ENCODE data around the gene ZNF805. TPM values are rescaled to one million over a fixed set of nuclear protein-coding genes. Genes with fewer than 3 reads are reported as not detected.

ZNF805 gene
- total RNA-seq, 1 experiment from 2014 or later, result 13.5 TPM

GRCh38 chr19:57245066-57245465 is 4.6 kb downstream of the ZNF805 start:
- Histone ChIP-seq H3K79me2 (ENCODE audit: low read depth) (peaks cover 32% of the 10 kb centered on the region), H4K20me1 (ENCODE audit: insufficient read depth) (no peaks in the 10 kb centered on the region), H3F3A (ENCODE audit: insufficient read depth, low read depth) (no peaks in the 10 kb centered on the region; the same call in 1 of the 2 replicates), H3K27me3 (ENCODE audit: insufficient read depth, low read depth) (no peaks in the 10 kb centered on the region), H2AFZ (no peak overlapping the region), H3K4me1 (replicated peaks; ENCODE audit: insufficient read depth) (peaks cover 14% of the 10 kb centered on the region; the same call in 1 of the 2 replicates), H3K4me2 (no peak overlapping the region), H3K36me3 (ENCODE audit: low read depth) (peaks cover 17% of the 10 kb centered on the region; the same call in 1 of the 2 replicates), H3K27ac (no peak overlapping the region), H3K9me3 (ENCODE audit: insufficient read depth, low read depth) (no peaks in the 10 kb centered on the region), H3K4me3 (no peak overlapping the region), H3K9me2 (ENCODE audit: insufficient read depth) (no peaks in the 10 kb centered on the region)
- POLR2A ChIA-PET (ENCODE audit: unreplicated experiment), result interaction anchor here (0.6 to 0.9 kb wide), 2 partner anchors 880 to 1647 kb away, joined by 3 to 5 read pairs; no protein-coding TSS in a partner anchor
- CTCF ChIA-PET, result no interaction called here
- TF ChIP-seq EZH2 (IDR thresholded peaks at IDR 0.05; ENCODE audit: low read depth) (no peak), CTCF (conservative IDR thresholded peaks at IDR 0.05) (no peak)
- no peak for DNase-seq
- intact Hi-C loops (cut with micrococcal nuclease; ENCODE audit: unreplicated experiment), result no loop called here
- no TSS peak for BruUV-seq (replicated peaks)

DNA sequence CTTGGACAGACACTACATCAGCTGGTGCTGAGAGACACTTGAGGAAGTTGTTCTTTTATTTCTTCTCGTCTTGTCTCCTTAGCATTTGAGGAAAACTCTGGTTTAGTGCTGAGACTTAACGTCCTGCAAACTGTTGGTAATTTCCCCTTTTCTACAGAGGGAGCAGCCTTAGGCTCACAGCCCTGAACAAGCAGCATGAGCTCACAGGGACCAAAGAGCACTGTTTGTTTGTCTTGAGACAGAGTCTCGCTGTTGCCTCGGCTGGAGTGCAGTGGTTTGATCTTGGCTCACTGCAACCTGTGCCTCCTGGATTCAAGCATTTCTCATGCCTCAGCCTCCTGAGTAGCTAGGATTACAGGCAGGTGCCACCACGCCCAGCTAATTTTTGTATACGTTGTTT is 5.5 kb downstream of the ZNF805 start:
- no peak overlapping the region for H2AFZ ChIP-seq
- H3K4me2 ChIP-seq, result no peak overlapping the region
- peaks cover 23% of the 10 kb centered on the region; the same call in 1 of the 2 replicates for H3K36me3 ChIP-seq (ENCODE audit: low read depth)
- H3K27ac ChIP-seq, result no peak overlapping the region
- H3K9me3 ChIP-seq (ENCODE audit: insufficient read depth, low read depth), result no peaks in the 10 kb centered on the region
- H3K79me2 ChIP-seq (ENCODE audit: low read depth), result peaks cover 28% of the 10 kb centered on the region
- intact Hi-C loops (cut with micrococcal nuclease; ENCODE audit: unreplicated experiment), result no loop called here
- no peak for TF ChIP-seq EZH2 (IDR thresholded peaks at IDR 0.05; ENCODE audit: low read depth)
- TF ChIP-seq CTCF (conservative IDR thresholded peaks at IDR 0.05), result no peak
- no peaks in the 10 kb centered on the region for H4K20me1 ChIP-seq (ENCODE audit: insufficient read depth)
- CTCF ChIA-PET, result interaction anchor here (0.6 kb wide), 1 partner anchor 33 kb away, joined by 3 read pairs; no protein-coding TSS in a partner anchor
- H3K27me3 ChIP-seq (ENCODE audit: insufficient read depth, low read depth), result no peaks in the 10 kb centered on the region
- H3K4me1 ChIP-seq (replicated peaks; ENCODE audit: insufficient read depth), result peaks cover 12% of the 10 kb centered on the region; the same call in 1 of the 2 replicates
- DNase-seq, result peak in 1 of 2 experiments; percentile 15
- POLR2A ChIA-PET (ENCODE audit: unreplicated experiment), result interaction anchor here (0.7 kb wide), 1 partner anchor 130 kb away, joined by 42 read pairs; no protein-coding TSS in a partner anchor
- H3K4me3 ChIP-seq, result no peak overlapping the region
- BruUV-seq (replicated peaks), result no TSS peak
- no peaks in the 10 kb centered on the region for H3F3A ChIP-seq (ENCODE audit: insufficient read depth, low read depth)
- no peaks in the 10 kb centered on the region for H3K9me2 ChIP-seq (ENCODE audit: insufficient read depth)

- H3K79me2 ChIP-seq (ENCODE audit: low read depth), result peaks cover 2% of the 10 kb centered on the region; the same call in 1 of the 2 replicates
- ChIA-PET CTCF (no interaction called here), POLR2A (ENCODE audit: unreplicated experiment) (no interaction called here)
- TF ChIP-seq EZH2 (IDR thresholded peaks at IDR 0.05; ENCODE audit: low read depth), result no peak
- TF ChIP-seq CTCF (conservative IDR thresholded peaks at IDR 0.05), result no peak
- no peaks in the 10 kb centered on the region for H3K4me1 ChIP-seq (replicated peaks; ENCODE audit: insufficient read depth)
- H4K20me1 ChIP-seq (ENCODE audit: insufficient read depth), result no peaks in the 10 kb centered on the region
- H3K9me2 ChIP-seq (ENCODE audit: insufficient read depth), result no peaks in the 10 kb centered on the region
- H3K36me3 ChIP-seq (ENCODE audit: low read depth), result peaks cover 39% of the 10 kb centered on the region
- no peak overlapping the region for H3K27ac ChIP-seq
- H3K9me3 ChIP-seq (ENCODE audit: insufficient read depth, low read depth), result no peaks in the 10 kb centered on the region
- no peak overlapping the region for H3K4me2 ChIP-seq
- H3F3A ChIP-seq (ENCODE audit: insufficient read depth, low read depth), result no peaks in the 10 kb centered on the region
- intact Hi-C loops (cut with micrococcal nuclease; ENCODE audit: unreplicated experiment), result no loop called here
- DNase-seq, result peak in 1 of 2 experiments; percentile 30
- no peak overlapping the region for H3K4me3 ChIP-seq
- no peak overlapping the region for H2AFZ ChIP-seq
- no peaks in the 10 kb centered on the region for H3K27me3 ChIP-seq (ENCODE audit: insufficient read depth, low read depth)
- no TSS peak for BruUV-seq (replicated peaks)
Observed at GRCh38 chr19:57248646-57249045, 8.2 kb downstream of the ZNF805 start.
